CD4-positive, alpha-beta T cell (primary cell): ENCODE measurements around the gene IQSEC3. TPM values are rescaled to one million over a fixed set of nuclear protein-coding genes. Genes with fewer than 3 reads are reported as not detected.

ENCODE experiments used
- ATAC-seq: fragments of 200-7000 bp; cut with Tn5 transposase; one replicate; pipeline ENCODE4 v1.10.0; 2022; ENCODE audit warnings: mild to moderate bottlenecking; ENCODE audit not compliant: poor library complexity
- CTCF ChIA-PET: fragments of 350-600 bp; sonication (Branson Sonifier 250); formaldehyde crosslinking; loops from one replicate; lab custom pipeline; 2021; ENCODE audit warnings: antibody characterized with exemption, inconsistent platforms; lab: Charles Lee
- POLR2A ChIA-PET: fragments of 350-600 bp; sonication (Branson Sonifier 250); formaldehyde crosslinking; loops from one replicate; lab custom pipeline; 2021; ENCODE audit warnings: antibody characterized with exemption, inconsistent platforms; lab: Charles Lee
- DNase-seq, 14 experiments: peaks; one replicate each; pipeline ENCODE4 v3.0.0-alpha.2; 2013 to 2020; ENCODE audit warnings: mixed read lengths in 2 of 14
- H3K27ac ChIP-seq, 2 donors: one replicate each; pipeline versions ENCODE4 v1.5.1 to v1.7.0; 2013; ENCODE audit warnings: low read length in 2 of 2, low read depth in 1 of 2, mild to moderate bottlenecking in 1 of 2
- H3K27me3 ChIP-seq, 2 experiments: 1 replicate in 1 of 2; 2 replicates in 1 of 2; pipeline versions ENCODE4 v1.6.1 to v1.7.0; 2013; ENCODE audit warnings: low read length in 2 of 2, control low read depth in 1 of 2, mild to moderate bottlenecking in 1 of 2, moderate library complexity in 1 of 2; ENCODE audit not compliant: insufficient read depth in 2 of 2, control insufficient read depth in 1 of 2
- H3K36me3 ChIP-seq: one replicate; pipeline ENCODE4 v1.6.1; 2013; ENCODE audit warnings: low read length, control low read depth; ENCODE audit not compliant: insufficient read depth
- H3K4me1 ChIP-seq: one replicate; pipeline ENCODE4 v1.6.1; 2013; ENCODE audit warnings: low read length, control low read depth; ENCODE audit not compliant: insufficient read depth
- H3K4me3 ChIP-seq: one replicate; pipeline ENCODE4 v1.5.1; 2013; ENCODE audit warnings: mild to moderate bottlenecking, low read length, moderate library complexity
- H3K9me3 ChIP-seq, 2 experiments: 1 replicate in 1 of 2; 2 replicates in 1 of 2; pipeline versions ENCODE4 v1.6.1 to v1.7.0; 2013; ENCODE audit warnings: low read length in 2 of 2, mild to moderate bottlenecking in 2 of 2, control low read depth in 1 of 2, moderate library complexity in 1 of 2; ENCODE audit not compliant: control insufficient read depth in 1 of 2, insufficient read depth in 1 of 2
- H3K27ac Mint-ChIP-seq: one replicate; pipeline ENCODE4 v1.8.0; 2020; ENCODE audit warnings: mixed read lengths
- H3K27me3 Mint-ChIP-seq: one replicate; pipeline ENCODE4 v1.8.0; 2021; ENCODE audit warnings: mixed read lengths
- H3K36me3 Mint-ChIP-seq: one replicate; pipeline ENCODE4 v1.8.0; 2021; ENCODE audit warnings: low read depth, mixed read lengths
- H3K4me1 Mint-ChIP-seq: one replicate; pipeline ENCODE4 v1.8.0; 2021; ENCODE audit warnings: low read depth, mixed read lengths
- H3K4me3 Mint-ChIP-seq: one replicate; pipeline ENCODE4 v1.8.0; 2020; ENCODE audit warnings: mild to moderate bottlenecking, mixed read lengths
- H3K9me3 Mint-ChIP-seq: one replicate; pipeline ENCODE4 v1.8.0; 2020; ENCODE audit warnings: mixed read lengths
- CTCF ChIP-seq: fragments of 200-600 bp; IDR thresholded peaks from one replicate; pipeline ENCODE4 v1.8.0; 2022; ENCODE audit warnings: antibody characterized with exemption, mild to moderate bottlenecking
- intact Hi-C, 2 experiments: fragments of 100-400 bp; cut with DNase I in 1 of 2; cut with micrococcal nuclease in 1 of 2; formaldehyde crosslinking; loops; one replicate each; pipeline versions ENCODE4 v1.15.1 to v1.9.0; 2023 to 2025; cut with DNase I, micrococcal nuclease
- total RNA-seq, 174 experiments: library from RNA in 2 of 174; stranded (reverse) in 2 of 174; gene quantifications; one replicate each; pipeline ENCODE4 v1.2.3 and lab custom pipeline; 2021 to 2026

The IQSEC3 gene
- total RNA-seq, 2 experiments from 2014 or later = 0.19 TPM; not detected in 1

DNA sequence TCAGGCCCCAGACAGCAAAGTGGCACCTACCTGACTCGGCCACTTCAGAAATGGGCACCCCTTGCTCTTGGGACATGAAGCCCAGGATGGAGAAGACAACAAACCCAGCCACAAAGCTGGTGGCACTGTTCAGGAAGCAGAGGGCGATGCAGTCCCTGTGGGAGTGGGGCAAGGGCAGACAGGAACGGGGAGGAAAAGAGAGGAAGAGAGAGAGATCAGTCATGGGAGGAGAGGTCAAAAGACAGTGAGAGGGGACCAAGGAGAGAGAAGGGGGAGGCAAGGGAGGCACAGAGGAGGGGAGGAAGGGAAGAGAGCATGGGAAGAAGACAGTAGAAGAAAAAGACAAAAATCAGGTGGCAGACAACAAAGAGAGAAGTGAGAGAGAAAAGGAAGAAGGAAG, 130.8 kb downstream of the IQSEC3 start:
- peaks cover 9 to 12% of the 10 kb centered on the region in 2 experiments for H3K27me3 ChIP-seq
- CTCF ChIA-PET = no interaction called here
- TF ChIP-seq CTCF = no peak

GRCh38 chr12:197911-198695, 131.5 kb downstream of the IQSEC3 start:
- Mint-ChIP-seq H3K4me3 (no peak overlapping the region), H3K9me3 (no peaks in the 10 kb centered on the region), H3K27me3 (peaks cover 68% of the 10 kb centered on the region), H3K27ac (no peak overlapping the region), H3K36me3 (no peaks in the 10 kb centered on the region), H3K4me1 (peaks cover 4% of the 10 kb centered on the region)
- ATAC-seq (no peak), DNase-seq (no peak)
- intact Hi-C loops = no loop called here
- ChIA-PET CTCF (no interaction called here), POLR2A (no interaction called here)
- H3K9me3 ChIP-seq = peaks cover 0 to 9% of the 10 kb centered on the region in 2 experiments
- H3K4me1 ChIP-seq = no peaks in the 10 kb centered on the region
- H3K27me3 ChIP-seq = peaks cover 12 to 17% of the 10 kb centered on the region in 2 experiments
- H3K27ac ChIP-seq = no peak overlapping the region
- no peak for TF ChIP-seq CTCF
- H3K4me3 ChIP-seq = no peak overlapping the region
- H3K36me3 ChIP-seq = no peaks in the 10 kb centered on the region

More for the DNA sequence above, 130.8 kb downstream of the IQSEC3 start:
- no peaks in the 10 kb centered on the region for H3K36me3 ChIP-seq
- ATAC-seq (no peak), DNase-seq (no peak)
- H3K9me3 ChIP-seq = peaks cover 0 to 7% of the 10 kb centered on the region in 2 experiments
- H3K4me3 ChIP-seq = no peak overlapping the region
- Mint-ChIP-seq H3K9me3 (no peaks in the 10 kb centered on the region), H3K27me3 (peaks cover 69% of the 10 kb centered on the region), H3K4me3 (no peak overlapping the region), H3K4me1 (no peaks in the 10 kb centered on the region), H3K36me3 (no peaks in the 10 kb centered on the region), H3K27ac (no peak overlapping the region)
- H3K27ac ChIP-seq = no peak overlapping the region
- H3K4me1 ChIP-seq = no peaks in the 10 kb centered on the region
- POLR2A ChIA-PET = no interaction called here
- intact Hi-C loops = no loop called here

DNA sequence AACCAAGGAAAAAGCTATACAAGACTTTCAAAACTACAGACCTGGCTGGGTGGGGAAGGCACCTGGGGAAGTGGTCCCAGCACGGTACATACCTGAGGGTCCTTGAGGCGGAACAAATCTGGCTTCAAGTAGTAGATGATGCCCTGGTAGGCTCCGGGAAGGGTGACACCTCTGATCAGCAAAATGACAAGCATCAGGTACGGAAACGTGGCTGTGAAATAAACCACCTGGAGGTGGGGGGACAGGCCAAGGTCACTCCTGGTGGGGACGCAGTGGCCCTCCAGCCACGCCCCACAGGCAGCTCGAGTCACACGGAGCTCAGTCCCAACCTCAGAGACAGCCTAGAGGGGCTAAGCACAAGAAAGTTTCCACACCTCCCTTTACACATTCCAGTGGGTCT, 132.1 kb downstream of the IQSEC3 start:
- H3K4me3 ChIP-seq = no peak overlapping the region
- peaks cover 0 to 9% of the 10 kb centered on the region in 2 experiments for H3K9me3 ChIP-seq
- no peak for DNase-seq
- no peak overlapping the region for H3K27ac ChIP-seq
- Mint-ChIP-seq H3K27ac (no peak overlapping the region), H3K4me1 (peaks cover 4% of the 10 kb centered on the region), H3K9me3 (no peaks in the 10 kb centered on the region), H3K36me3 (no peaks in the 10 kb centered on the region), H3K4me3 (no peak overlapping the region), H3K27me3 (peaks cover 64% of the 10 kb centered on the region)
- POLR2A ChIA-PET = no interaction called here
- no peak for ATAC-seq
- CTCF ChIA-PET = no interaction called here
- H3K36me3 ChIP-seq = no peaks in the 10 kb centered on the region
- no peak for TF ChIP-seq CTCF
- intact Hi-C loops = no loop called here
- H3K4me1 ChIP-seq = no peaks in the 10 kb centered on the region
- H3K27me3 ChIP-seq = peaks cover 12 to 18% of the 10 kb centered on the region in 2 experiments
